Measurements from ENCODE around the gene ABCC4.

ABCC4 gene

GRCh38 chr13:95233026-95233635 lies 68.1 kb downstream of the ABCC4 start:
- DNase-seq (ENCODE audit: low read depth in 2 of 2), result no peak

- DNase-seq (ENCODE audit: low read depth in 2 of 2), result no peak
These were observed 69.9 kb downstream of the ABCC4 start for GRCh38 chr13:95231393-95231792.

GRCh38 chr13:95229855-95230254 lies 71.4 kb downstream of the ABCC4 start:
- no peak for DNase-seq (ENCODE audit: low read depth in 2 of 2)

GRCh38 chr13:95228130-95228529 lies 73.1 kb downstream of the ABCC4 start:
- DNase-seq (ENCODE audit: low read depth in 2 of 2), result no peak

GRCh38 chr13:95226932-95227695 lies 74.1 kb downstream of the ABCC4 start:
- no peak for DNase-seq (ENCODE audit: low read depth in 2 of 2)

GRCh38 chr13:95226476-95226875 lies 74.8 kb downstream of the ABCC4 start:
- no peak for DNase-seq (ENCODE audit: low read depth in 2 of 2)

GRCh38 chr13:95226050-95226449 lies 75.2 kb downstream of the ABCC4 start:
- DNase-seq (ENCODE audit: low read depth in 2 of 2), result no peak

- no peak for DNase-seq (ENCODE audit: low read depth in 2 of 2)
These were observed 77.2 kb downstream of the ABCC4 start for GRCh38 chr13:95224064-95224463.

GRCh38 chr13:95222733-95223018 lies 78.6 kb downstream of the ABCC4 start:
- DNase-seq (ENCODE audit: low read depth in 2 of 2), result no peak

- no peak for DNase-seq (ENCODE audit: low read depth in 2 of 2)
These were observed 79.1 kb downstream of the ABCC4 start for GRCh38 chr13:95221971-95222732.

GRCh38 chr13:95220611-95221010 lies 80.6 kb downstream of the ABCC4 start:
- no peak for DNase-seq (ENCODE audit: low read depth in 2 of 2)

- no peak for DNase-seq (ENCODE audit: low read depth in 2 of 2)
These were observed 83.1 kb downstream of the ABCC4 start for GRCh38 chr13:95217920-95218830.

GRCh38 chr13:95216182-95216581 lies 85.1 kb downstream of the ABCC4 start:
- no peak for DNase-seq (ENCODE audit: low read depth in 2 of 2)

GRCh38 chr13:95212983-95213850 lies 88.0 kb downstream of the ABCC4 start:
- DNase-seq (ENCODE audit: low read depth in 2 of 2), result no peak

GRCh38 chr13:95209109-95209508 lies 92.1 kb downstream of the ABCC4 start:
- DNase-seq (ENCODE audit: low read depth in 2 of 2), result no peak

- no peak for DNase-seq (ENCODE audit: low read depth in 2 of 2)
These were observed 93.4 kb downstream of the ABCC4 start for GRCh38 chr13:95207769-95208366.

GRCh38 chr13:95206116-95206515 lies 95.1 kb downstream of the ABCC4 start:
- DNase-seq (ENCODE audit: low read depth in 2 of 2), result no peak

- DNase-seq (ENCODE audit: low read depth in 2 of 2), result no peak
These were observed 97.0 kb downstream of the ABCC4 start for GRCh38 chr13:95204231-95204765.

GRCh38 chr13:95201814-95202651 lies 99.2 kb downstream of the ABCC4 start:
- no peak for DNase-seq (ENCODE audit: low read depth in 2 of 2)

Data from stimulated activated CD4-positive, alpha-beta T cell treated with anti-CD3 and anti-CD28 coated beads, Interleukin-1b, Interleukin-23, amount 100 ng/mL, for 1 hour (primary cell).